ENCODE data around the gene POLH. TPM values are rescaled to one million over a fixed set of nuclear protein-coding genes. Genes with fewer than 3 reads are reported as not detected.
A peak's percentile ranks its signal among the peaks of the same experiment; 100 is the strongest.

The POLH gene
- total and polyA plus RNA-seq, 2 donors from 2014 or later: 1.8 to 16.8 TPM

- no peak for TF ChIP-seq CTCF (IDR thresholded peaks at IDR 0.05; ENCODE audit: borderline replicate concordance, extremely low read depth, insufficient read depth)
- intact Hi-C loops (cut with DNase I): no loop called here
- no peak for FAIRE-seq
- no peak for DNase-seq
- H3K4me3 ChIP-seq (ENCODE audit: low read length in 3 of 3): no peak overlapping the region
- no peak overlapping the region for H3K27ac ChIP-seq (ENCODE audit: low read depth in 2 of 2, low read length in 2 of 2)
- H3K9ac ChIP-seq (ENCODE audit: low read length in 3 of 3): no peak overlapping the region
- no peaks in the 10 kb centered on the region for H3K9me3 ChIP-seq (ENCODE audit: control insufficient read depth in 2 of 3, insufficient read depth in 1 of 3, low read length in 3 of 3)
- no peaks in the 10 kb centered on the region for H3K27me3 ChIP-seq (ENCODE audit: control insufficient read depth, insufficient read depth, low read length)
- peaks cover 0 to 6% (median 2%) of the 10 kb centered on the region in 3 donors for H3K36me3 ChIP-seq (ENCODE audit: control insufficient read depth in 2 of 3, insufficient read depth in 3 of 3, low read length in 3 of 3)
- H3K4me1 ChIP-seq (ENCODE audit: control insufficient read depth in 2 of 3, insufficient read depth in 2 of 3, low read depth in 1 of 3, low read length in 3 of 3): peaks cover 0 to 4% (median 0%) of the 10 kb centered on the region in 3 donors
Observed at GRCh38 chr6:43634702-43635303, 58.8 kb downstream of the POLH start.

DNA sequence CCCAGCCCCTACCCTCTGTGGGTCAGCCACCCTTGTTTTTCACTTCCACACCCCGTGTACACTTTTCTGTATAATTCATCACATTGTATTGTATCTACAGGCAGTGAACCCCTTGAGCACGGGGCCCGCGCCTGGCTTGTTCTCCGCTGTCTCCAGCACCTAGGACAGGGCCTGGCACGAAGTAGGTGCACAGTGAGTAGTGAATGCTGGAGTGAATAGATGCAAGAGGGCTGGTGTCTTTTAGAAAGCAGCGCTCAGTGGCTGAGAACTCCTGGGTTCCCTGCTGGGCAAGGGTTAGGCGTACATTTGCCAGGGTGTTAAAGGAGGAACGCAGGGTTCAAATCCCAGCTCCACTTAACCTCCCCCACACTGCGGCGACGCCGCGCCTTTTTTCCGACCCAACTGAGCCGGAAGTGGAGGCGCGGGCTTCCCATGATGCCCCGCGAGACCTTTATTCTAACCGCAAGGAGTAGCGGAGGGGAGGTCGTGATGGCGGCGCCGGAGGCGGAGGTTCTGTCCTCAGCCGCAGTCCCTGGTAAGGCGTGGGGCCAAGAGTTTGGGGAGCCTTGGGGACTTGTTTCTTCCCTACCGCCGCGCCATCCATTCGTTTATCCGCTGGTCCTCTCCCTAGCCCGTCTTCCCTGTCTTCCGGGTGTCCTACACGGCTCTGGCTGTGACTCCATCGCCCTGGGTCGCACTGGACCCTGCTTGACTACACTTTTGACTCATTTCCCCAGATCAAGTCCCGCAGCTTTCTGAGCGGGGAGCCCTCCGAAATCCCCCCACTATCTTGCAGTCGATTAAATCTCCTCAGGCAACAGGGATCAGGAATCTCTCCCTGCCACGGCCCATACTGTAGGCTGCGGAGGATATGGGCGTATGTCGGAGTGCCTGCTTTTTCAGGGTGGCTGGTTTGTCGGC, 59.7 kb downstream of the POLH start, which contains the start of gene MAD2L1BP:
Gene MAD2L1BP (plus strand): TSS at position 454 of the 921 bp plus-strand sequence. CDS start 36 bp downstream, at position 490.
- H3K4me1 ChIP-seq (ENCODE audit: control insufficient read depth in 2 of 3, insufficient read depth in 2 of 3, low read depth in 1 of 3, low read length in 3 of 3): peaks cover 0 to 4% (median 0%) of the 10 kb centered on the region in 3 donors
- H3K27me3 ChIP-seq (ENCODE audit: control insufficient read depth, insufficient read depth, low read length): no peaks in the 10 kb centered on the region
- TF ChIP-seq CTCF (IDR thresholded peaks at IDR 0.05; ENCODE audit: borderline replicate concordance, extremely low read depth, insufficient read depth): no peak
- FAIRE-seq (no peak), DNase-seq (peak; percentile 85 to 94 (median 91))
- H3K36me3 ChIP-seq (ENCODE audit: control insufficient read depth in 2 of 3, insufficient read depth in 3 of 3, low read length in 3 of 3): peaks cover 2 to 14% (median 2%) of the 10 kb centered on the region in 3 donors
- peak within 1 kb of the TSS; percentile 90 to 96 (median 93) for H3K9ac ChIP-seq (ENCODE audit: low read length in 3 of 3)
- H3K4me3 ChIP-seq (ENCODE audit: low read length in 3 of 3): peak within 1 kb of the TSS; percentile 95 to 98 (median 98)
- intact Hi-C loops (cut with DNase I): no loop called here
- H3K9me3 ChIP-seq (ENCODE audit: control insufficient read depth in 2 of 3, insufficient read depth in 1 of 3, low read length in 3 of 3): no peaks in the 10 kb centered on the region
- peak within 1 kb of the TSS; percentile 58 to 77 for H3K27ac ChIP-seq (ENCODE audit: low read depth in 2 of 2, low read length in 2 of 2)

DNA sequence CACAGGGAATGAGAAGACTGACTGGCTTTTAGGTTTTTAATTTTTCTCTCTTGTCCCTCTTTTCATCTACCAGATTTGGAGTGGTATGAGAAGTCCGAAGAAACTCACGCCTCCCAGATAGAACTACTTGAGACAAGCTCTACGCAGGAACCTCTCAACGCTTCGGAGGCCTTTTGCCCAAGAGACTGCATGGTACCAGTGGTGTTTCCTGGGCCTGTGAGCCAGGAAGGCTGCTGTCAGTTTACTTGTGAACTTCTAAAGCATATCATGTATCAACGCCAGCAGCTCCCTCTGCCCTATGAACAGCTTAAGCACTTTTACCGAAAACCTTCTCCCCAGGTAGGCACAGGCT, 60.3 kb downstream of the POLH start:
- intact Hi-C loops (cut with DNase I): no loop called here
- Histone ChIP-seq H3K9ac (ENCODE audit: low read length in 3 of 3) (peak overlapping the region; percentile 90 to 96 (median 93)), H3K36me3 (ENCODE audit: control insufficient read depth in 2 of 3, insufficient read depth in 3 of 3, low read length in 3 of 3) (peaks cover 3 to 17% (median 3%) of the 10 kb centered on the region in 3 donors), H3K4me1 (ENCODE audit: control insufficient read depth in 2 of 3, insufficient read depth in 2 of 3, low read depth in 1 of 3, low read length in 3 of 3) (peaks cover 0 to 4% (median 0%) of the 10 kb centered on the region in 3 donors), H3K4me3 (ENCODE audit: low read length in 3 of 3) (peak overlapping the region; percentile 95 to 98 (median 98)), H3K27me3 (ENCODE audit: control insufficient read depth, insufficient read depth, low read length) (no peaks in the 10 kb centered on the region), H3K27ac (ENCODE audit: low read depth in 2 of 2, low read length in 2 of 2) (peak overlapping the region in 1 of 2 donors; percentile 77), H3K9me3 (ENCODE audit: control insufficient read depth in 2 of 3, insufficient read depth in 1 of 3, low read length in 3 of 3) (no peaks in the 10 kb centered on the region)
- no peak for TF ChIP-seq CTCF (IDR thresholded peaks at IDR 0.05; ENCODE audit: borderline replicate concordance, extremely low read depth, insufficient read depth)
- DNase-seq (peak in 1 of 5 donors; percentile 33), FAIRE-seq (no peak)
